H1 (cell line): ENCODE data around the gene PRIMA1. TPM values are rescaled to one million over a fixed set of nuclear protein-coding genes. Genes with fewer than 3 reads are reported as not detected.

Experiments
- CTCF ChIA-PET: fragments of 300-600 bp; sonication (Branson Sonifier 250); formaldehyde crosslinking; loops from one replicate; lab custom pipeline; 2021; ENCODE audit not compliant: partially characterized antibody; lab: Charles Lee
- POLR2A ChIA-PET: fragments of 300-600 bp; sonication (Branson Sonifier 250); formaldehyde crosslinking; loops from one replicate; lab custom pipeline; 2021; ENCODE audit warnings: inconsistent platforms; ENCODE audit not compliant: partially characterized antibody; lab: Charles Lee
- DNase-seq, 2 experiments: peaks; one replicate each; pipeline versions ENCODE4 v3.0.0 to v3.0.0-alpha.2; 2010 to 2022; ENCODE audit warnings: low spot score in 2 of 2, low read depth in 1 of 2, mixed read lengths in 1 of 2
- FAIRE-seq: peaks from 2 replicates; lab custom pipeline; 2011; peaks lifted over from hg19 to GRCh38; lab: Jason Lieb, UNC
- H2AFZ ChIP-seq: 2 replicates; pipeline ENCODE4 v1.8.1; 2012; ENCODE audit warnings: low read length, inconsistent platforms
- H2AK5ac ChIP-seq: 2 replicates; pipeline ENCODE4 v1.6.1; 2013; ENCODE audit warnings: low read depth, low read length
- H2BK120ac ChIP-seq: replicated peaks from 2 replicates; pipeline ENCODE3; 2013; ENCODE audit warnings: low read depth, low read length, inconsistent platforms
- H2BK12ac ChIP-seq: 2 replicates; pipeline ENCODE4 v1.6.1; 2013; ENCODE audit warnings: low read depth, low read length
- H2BK15ac ChIP-seq: 2 replicates; pipeline ENCODE4 v1.6.1; 2013; ENCODE audit warnings: low read length
- H2BK20ac ChIP-seq: 2 replicates; pipeline ENCODE4 v1.6.1; 2013; ENCODE audit warnings: low read length
- H2BK5ac ChIP-seq: 2 replicates; pipeline ENCODE4 v1.6.1; 2013; ENCODE audit warnings: low read depth, low read length
- H3K14ac ChIP-seq: 2 replicates; pipeline ENCODE4 v1.6.1; 2013; ENCODE audit warnings: inconsistent platforms; ENCODE audit not compliant: insufficient read length
- H3K18ac ChIP-seq: 2 replicates; pipeline ENCODE4 v1.6.1; 2013; ENCODE audit warnings: low read length; ENCODE audit errors: extremely low read depth
- H3K23ac ChIP-seq: 2 replicates; pipeline ENCODE4 v1.6.1; 2013; ENCODE audit warnings: inconsistent platforms; ENCODE audit not compliant: insufficient read length
- H3K23me2 ChIP-seq: 2 replicates; pipeline ENCODE4 v1.6.1; 2013; ENCODE audit warnings: low read depth, low read length
- H3K27ac ChIP-seq: 2 replicates; pipeline ENCODE4 v1.6.1; 2011; ENCODE audit warnings: low read depth, low read length, inconsistent platforms
- H3K27me3 ChIP-seq, 4 experiments: replicated peaks in 1 of 4; 1 replicate in 1 of 4; 2 replicates in 3 of 4; pipeline versions ENCODE4 v1.6.1 to v1.8.1; 2011 to 2013; ENCODE audit warnings: low read length in 3 of 4, mild to moderate bottlenecking in 3 of 4, inconsistent platforms in 2 of 4, mixed read lengths in 2 of 4, moderate library complexity in 1 of 4; ENCODE audit not compliant: control insufficient read depth in 3 of 4, insufficient read depth in 3 of 4; ENCODE audit errors: extremely low read depth in 1 of 4
- H3K36me3 ChIP-seq, 4 experiments: 2 replicates each; pipeline versions ENCODE4 v1.6.1 to v1.8.1; 2011 to 2013; ENCODE audit warnings: mild to moderate bottlenecking in 4 of 4, low read length in 3 of 4, moderate library complexity in 2 of 4, control low read depth in 1 of 4, inconsistent platforms in 1 of 4; ENCODE audit not compliant: insufficient read depth in 4 of 4, control insufficient read depth in 2 of 4
- H3K4ac ChIP-seq: replicated peaks from 2 replicates; pipeline ENCODE3; 2013; ENCODE audit warnings: low read length, low read depth, mixed read lengths, inconsistent platforms; ENCODE audit not compliant: insufficient read length
- H3K4me1 ChIP-seq, 4 experiments: replicated peaks in 1 of 4; 1 replicate in 1 of 4; 2 replicates in 3 of 4; pipeline versions ENCODE4 v1.6.1 to v1.8.1; 2011 to 2013; ENCODE audit warnings: low read length in 3 of 4, inconsistent platforms in 2 of 4, mixed read lengths in 1 of 4; ENCODE audit not compliant: insufficient read depth in 4 of 4, control insufficient read depth in 3 of 4
- H3K4me2 ChIP-seq, 2 experiments: 2 replicates each; pipeline versions ENCODE4 v1.6.1 to v1.8.1; 2011 to 2013; ENCODE audit warnings: low read depth in 2 of 2, low read length in 2 of 2, control low read depth in 1 of 2, inconsistent platforms in 1 of 2, mild to moderate bottlenecking in 1 of 2; ENCODE audit not compliant: insufficient read depth in 1 of 2
- H3K4me3 ChIP-seq, 4 experiments: fragments of 200-600, 300-600 bp in 1 of 4; sonication (generic), shearing (Covaris generic), sonication (Bioruptor Twin) in 1 of 4; 2 replicates each; pipeline versions ENCODE4 v1.5.1 to v1.8.1; 2011 to 2016; ENCODE audit warnings: low read length in 4 of 4, low read depth in 3 of 4, control low read depth in 2 of 4, inconsistent platforms in 2 of 4, mild to moderate bottlenecking in 2 of 4, mixed read lengths in 1 of 4, moderate library complexity in 1 of 4; ENCODE audit not compliant: insufficient read depth in 2 of 4; ENCODE audit errors: extremely low read depth in 1 of 4
- H3K56ac ChIP-seq: replicated peaks from 2 replicates; pipeline ENCODE3; 2013; ENCODE audit warnings: low read depth, mild to moderate bottlenecking, mixed read lengths, low read length, inconsistent platforms; ENCODE audit not compliant: insufficient read length
- H3K79me1 ChIP-seq: 2 replicates; pipeline ENCODE4 v1.6.1; 2013; ENCODE audit warnings: low read depth, low read length, control low read depth
- H3K79me2 ChIP-seq, 2 experiments: 2 replicates each; pipeline versions ENCODE4 v1.6.1 to v1.8.1; 2012 to 2013; ENCODE audit warnings: low read length in 2 of 2, mild to moderate bottlenecking in 2 of 2, inconsistent platforms in 1 of 2; ENCODE audit not compliant: insufficient read depth in 2 of 2, control insufficient read depth in 1 of 2
- H3K9ac ChIP-seq, 4 experiments: replicated peaks in 1 of 4; 1 replicate in 1 of 4; 2 replicates in 3 of 4; pipeline versions ENCODE4 v1.6.1 to v1.8.1; 2011 to 2013; ENCODE audit warnings: low read depth in 3 of 4, low read length in 3 of 4, control low read depth in 2 of 4, mild to moderate bottlenecking in 2 of 4, moderate library complexity in 2 of 4, inconsistent platforms in 1 of 4; ENCODE audit errors: extremely low read depth in 1 of 4
- H3K9me3 ChIP-seq, 2 experiments: 2 replicates each; pipeline versions ENCODE4 v1.6.1 to v1.8.1; 2012 to 2013; ENCODE audit warnings: mild to moderate bottlenecking in 2 of 2, moderate library complexity in 2 of 2, control low read depth in 1 of 2, inconsistent platforms in 1 of 2, low read depth in 1 of 2, low read length in 1 of 2, mixed read lengths in 1 of 2; ENCODE audit not compliant: insufficient read depth in 2 of 2
- H4K20me1 ChIP-seq, 2 experiments: replicated peaks in 1 of 2; 2 replicates each; pipeline versions ENCODE3 to v1.8.1; 2011 to 2013; ENCODE audit warnings: inconsistent platforms in 2 of 2, low read length in 2 of 2, mild to moderate bottlenecking in 1 of 2; ENCODE audit not compliant: insufficient read depth in 2 of 2, control insufficient read depth in 1 of 2
- H4K5ac ChIP-seq: 2 replicates; pipeline ENCODE4 v1.6.1; 2013; ENCODE audit warnings: low read length, low read depth, mixed read lengths, inconsistent platforms; ENCODE audit not compliant: insufficient read length
- H4K8ac ChIP-seq: 2 replicates; pipeline ENCODE4 v1.8.0; 2013; ENCODE audit warnings: mild to moderate bottlenecking, moderate library complexity, low read length, inconsistent platforms; ENCODE audit not compliant: insufficient read depth; ENCODE audit errors: extremely low read depth
- H4K91ac ChIP-seq: replicated peaks from 2 replicates; pipeline ENCODE3; 2013; ENCODE audit warnings: low read length, mixed read lengths, inconsistent platforms; ENCODE audit not compliant: insufficient read length
- EGR1 ChIP-seq: IDR thresholded peaks from 2 replicates; pipeline ENCODE4 v1.6.1; 2011; ENCODE audit warnings: low read depth, low read length, borderline replicate concordance
- JUN ChIP-seq: IDR thresholded peaks from 2 replicates; pipeline ENCODE4 v1.6.1; 2011; ENCODE audit warnings: low read depth, mild to moderate bottlenecking, improper control_type of control experiment, low read length
- SRF ChIP-seq: IDR thresholded peaks from 2 replicates; pipeline ENCODE4 v1.6.1; 2011; ENCODE audit warnings: mild to moderate bottlenecking, low read depth, low read length, moderate library complexity
- WGBS, 2 experiments: shearing (Covaris generic) in 1 of 2; methylation state at CpG; one replicate each; pipeline versions ENCODE4 v1.1.6 to v1.1.7; 2013 to 2015; ENCODE audit warnings: low lambda C conversion rate in 2 of 2, mixed read lengths in 2 of 2, inconsistent platforms in 1 of 2, low coverage in 1 of 2, missing lambda C conversion rate in 1 of 2; ENCODE audit not compliant: insufficient replicate concordance in 2 of 2, insufficient coverage in 1 of 2, insufficient read length in 1 of 2; ENCODE audit errors: extremely low coverage in 1 of 2, missing lambda C conversion rate in 1 of 2; 5-methylcytosine and 5-hydroxymethylcytosine counted together
- polyA plus RNA-seq, 7 experiments: library from polyadenylated mRNA; depleted of rRNA in 3 of 7; stranded (reverse) in 5 of 7; unstranded in 2 of 7; fragments of >200 nt in 5 of 7; fragments of 200-250 nt in 2 of 7; gene quantifications; 1 replicate in 5 of 7; 2 replicates in 1 of 7; 4 replicates in 1 of 7; pipeline versions ENCODE4 v1.2.1 to v1.2.3, GENCODE V29; 2011 to 2013; ENCODE audit warnings: missing spikeins in 2 of 7, mixed read lengths in 2 of 7
- total RNA-seq: library from RNA; stranded (reverse); fragmentation: NEBNext Ultra II Directional; extraction: Animal tissue kit (Norgen Biotek cat#: 25700); gene quantifications from 2 replicates; pipeline ENCODE4 v1.2.1, GENCODE V29; 2021
- TF ChIP-seq, protein P1 (sequence below): IDR thresholded peaks from 2 replicates; pipeline ENCODE4 v1.6.1; 2011; ENCODE audit warnings: low read depth, mild to moderate bottlenecking, low read length; ENCODE audit not compliant: insufficient read depth
- TF ChIP-seq, protein P2 (sequence below): IDR thresholded peaks from 2 replicates; pipeline ENCODE4 v1.6.1; 2012; ENCODE audit warnings: low read length, inconsistent platforms

Gene PRIMA1
- total and polyA plus RNA-seq, 2 of the 8 experiments (the other 6 are each of a cell fraction or from before 2014, with no cell fraction given), result 2.8 to 4.5 TPM

DNA sequence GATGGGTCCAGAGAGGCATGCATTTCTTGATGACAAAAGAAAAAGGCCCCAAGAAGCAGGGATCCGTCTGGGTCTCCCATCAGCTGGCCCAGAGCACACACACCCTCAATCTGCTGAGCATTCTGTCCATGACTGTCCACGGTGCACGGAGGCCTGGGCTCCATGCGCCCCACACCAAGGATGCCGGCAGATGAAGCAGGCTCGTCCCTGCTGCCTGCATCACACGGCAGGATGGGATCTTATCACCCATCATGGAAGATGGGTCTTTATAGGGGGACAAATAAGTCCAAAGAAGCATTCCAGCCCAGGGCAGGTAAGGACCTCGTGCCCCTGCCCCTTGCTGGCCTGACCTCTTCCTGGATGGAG, 59.7 kb downstream of the PRIMA1 start:
- no peaks in the 10 kb centered on the region for H3K23me2 ChIP-seq
- H3K4me1 ChIP-seq, result peaks cover 0 to 5% (median 2%) of the 10 kb centered on the region in 4 experiments; a peak in 2 of 7 replicates
- H2BK120ac ChIP-seq, result no peak overlapping the region
- no peak overlapping the region for H3K4me3 ChIP-seq
- H3K14ac ChIP-seq, result no peak overlapping the region
- no peak overlapping the region for H3K27ac ChIP-seq
- H3K4me2 ChIP-seq, result no peak overlapping the region
- no peak overlapping the region for H2AK5ac ChIP-seq
- H4K8ac ChIP-seq, result no peak overlapping the region
- H2BK15ac ChIP-seq, result no peak overlapping the region
- H3K56ac ChIP-seq, result no peak overlapping the region
- no peak overlapping the region for H4K91ac ChIP-seq
- H3K18ac ChIP-seq, result no peak overlapping the region
- H2BK20ac ChIP-seq, result no peak overlapping the region
- no peaks in the 10 kb centered on the region for H3K79me1 ChIP-seq
- no peak overlapping the region for H2BK12ac ChIP-seq
- H3K27me3 ChIP-seq, result no peaks in the 10 kb centered on the region; a peak in 1 of 7 replicates
- H2BK5ac ChIP-seq, result no peak overlapping the region
- no peak overlapping the region for H3K23ac ChIP-seq
- no peaks in the 10 kb centered on the region for H3K79me2 ChIP-seq
- H2AFZ ChIP-seq, result no peak overlapping the region
- WGBS, 2 experiments, result 91% methylated on average over 6 of the region's 8 CpGs; no CpG with 5 or more reads in 1 of the 2 experiments
- H4K20me1 ChIP-seq, result no peaks in the 10 kb centered on the region
- DNase-seq (no peak), FAIRE-seq (no peak)
- no peak overlapping the region for H3K4ac ChIP-seq
- CTCF ChIA-PET, result no interaction called here
- H4K5ac ChIP-seq, result no peak overlapping the region
- POLR2A ChIA-PET, result interaction anchor here (0.9 kb wide), 1 partner anchor 59 kb away, joined by 4 read pairs; no protein-coding TSS in a partner anchor
- H3K36me3 ChIP-seq, result no peaks in the 10 kb centered on the region
- H3K9me3 ChIP-seq, result no peaks in the 10 kb centered on the region
- no peak overlapping the region for H3K9ac ChIP-seq
- TF ChIP-seq JUN (no peak), SRF (no peak), EGR1 (no peak)
- TF ChIP-seq, protein P1, sequence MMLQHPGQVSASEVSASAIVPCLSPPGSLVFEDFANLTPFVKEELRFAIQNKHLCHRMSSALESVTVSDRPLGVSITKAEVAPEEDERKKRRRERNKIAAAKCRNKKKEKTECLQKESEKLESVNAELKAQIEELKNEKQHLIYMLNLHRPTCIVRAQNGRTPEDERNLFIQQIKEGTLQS, result no peak
- TF ChIP-seq, protein P2, sequence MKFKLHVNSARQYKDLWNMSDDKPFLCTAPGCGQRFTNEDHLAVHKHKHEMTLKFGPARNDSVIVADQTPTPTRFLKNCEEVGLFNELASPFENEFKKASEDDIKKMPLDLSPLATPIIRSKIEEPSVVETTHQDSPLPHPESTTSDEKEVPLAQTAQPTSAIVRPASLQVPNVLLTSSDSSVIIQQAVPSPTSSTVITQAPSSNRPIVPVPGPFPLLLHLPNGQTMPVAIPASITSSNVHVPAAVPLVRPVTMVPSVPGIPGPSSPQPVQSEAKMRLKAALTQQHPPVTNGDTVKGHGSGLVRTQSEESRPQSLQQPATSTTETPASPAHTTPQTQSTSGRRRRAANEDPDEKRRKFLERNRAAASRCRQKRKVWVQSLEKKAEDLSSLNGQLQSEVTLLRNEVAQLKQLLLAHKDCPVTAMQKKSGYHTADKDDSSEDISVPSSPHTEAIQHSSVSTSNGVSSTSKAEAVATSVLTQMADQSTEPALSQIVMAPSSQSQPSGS, result no peak
